LNCaP clone FGC (cell line): ENCODE results near the gene PDCD10.
A peak's percentile ranks its signal among the peaks of the same experiment; 100 is the strongest.

Experiments
- DNase-seq: peaks from one replicate; pipeline ENCODE4 v3.0.0-alpha.2; 2011; ENCODE audit warnings: low read depth
- H3K4me3 ChIP-seq: 2 replicates; pipeline ENCODE4 v1.5.1; 2011; ENCODE audit warnings: mild to moderate bottlenecking, low read depth, low read length, control low read depth
- TF ChIP-seq, protein P1 (sequence below): IDR thresholded peaks from 2 replicates; pipeline ENCODE4 v1.5.1; 2012; ENCODE audit warnings: mild to moderate bottlenecking; ENCODE audit not compliant: control insufficient read depth, insufficient read depth; ENCODE audit errors: extremely low read depth

PDCD10 gene

GRCh38 chr3:167742338-167742737 is 7.6 kb upstream of the PDCD10 start:
- H3K4me3 ChIP-seq, result no peak overlapping the region
- TF ChIP-seq, protein P1, sequence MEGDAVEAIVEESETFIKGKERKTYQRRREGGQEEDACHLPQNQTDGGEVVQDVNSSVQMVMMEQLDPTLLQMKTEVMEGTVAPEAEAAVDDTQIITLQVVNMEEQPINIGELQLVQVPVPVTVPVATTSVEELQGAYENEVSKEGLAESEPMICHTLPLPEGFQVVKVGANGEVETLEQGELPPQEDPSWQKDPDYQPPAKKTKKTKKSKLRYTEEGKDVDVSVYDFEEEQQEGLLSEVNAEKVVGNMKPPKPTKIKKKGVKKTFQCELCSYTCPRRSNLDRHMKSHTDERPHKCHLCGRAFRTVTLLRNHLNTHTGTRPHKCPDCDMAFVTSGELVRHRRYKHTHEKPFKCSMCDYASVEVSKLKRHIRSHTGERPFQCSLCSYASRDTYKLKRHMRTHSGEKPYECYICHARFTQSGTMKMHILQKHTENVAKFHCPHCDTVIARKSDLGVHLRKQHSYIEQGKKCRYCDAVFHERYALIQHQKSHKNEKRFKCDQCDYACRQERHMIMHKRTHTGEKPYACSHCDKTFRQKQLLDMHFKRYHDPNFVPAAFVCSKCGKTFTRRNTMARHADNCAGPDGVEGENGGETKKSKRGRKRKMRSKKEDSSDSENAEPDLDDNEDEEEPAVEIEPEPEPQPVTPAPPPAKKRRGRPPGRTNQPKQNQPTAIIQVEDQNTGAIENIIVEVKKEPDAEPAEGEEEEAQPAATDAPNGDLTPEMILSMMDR, result no peak
- DNase-seq, result no peak

DNA sequence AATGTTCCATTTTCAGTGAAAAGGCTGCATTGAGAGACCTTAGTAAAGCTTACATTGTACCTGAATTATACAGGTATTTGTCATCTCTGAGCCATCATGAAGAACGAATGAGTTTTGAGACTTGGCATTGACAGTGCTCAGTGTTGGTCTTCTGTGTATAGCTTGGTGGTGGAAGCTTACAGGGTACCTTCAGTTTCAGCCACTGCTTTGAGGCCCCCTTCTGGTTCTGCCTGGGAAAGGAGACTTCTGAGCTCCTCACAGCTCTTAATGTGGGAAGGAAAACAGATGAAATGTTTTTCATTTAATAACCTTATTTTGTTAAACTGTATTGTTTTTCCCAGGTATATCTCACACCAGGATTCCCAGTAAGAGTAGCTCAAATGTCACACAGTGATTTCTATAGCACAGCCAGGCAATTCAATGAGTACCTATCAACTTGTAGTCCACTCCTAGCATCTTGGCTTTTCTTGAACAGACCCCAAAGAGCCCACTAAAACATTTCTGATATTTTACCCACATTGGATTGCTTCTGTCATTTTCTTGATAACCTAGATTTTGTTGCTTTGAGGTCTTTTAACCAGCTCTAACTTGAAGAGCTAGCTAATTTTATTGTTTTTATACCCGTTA is 6.4 kb upstream of the PDCD10 start:
- H3K4me3 ChIP-seq, result no peak overlapping the region
- DNase-seq, result no peak
- TF ChIP-seq, protein P1, result peak; percentile 32

DNA sequence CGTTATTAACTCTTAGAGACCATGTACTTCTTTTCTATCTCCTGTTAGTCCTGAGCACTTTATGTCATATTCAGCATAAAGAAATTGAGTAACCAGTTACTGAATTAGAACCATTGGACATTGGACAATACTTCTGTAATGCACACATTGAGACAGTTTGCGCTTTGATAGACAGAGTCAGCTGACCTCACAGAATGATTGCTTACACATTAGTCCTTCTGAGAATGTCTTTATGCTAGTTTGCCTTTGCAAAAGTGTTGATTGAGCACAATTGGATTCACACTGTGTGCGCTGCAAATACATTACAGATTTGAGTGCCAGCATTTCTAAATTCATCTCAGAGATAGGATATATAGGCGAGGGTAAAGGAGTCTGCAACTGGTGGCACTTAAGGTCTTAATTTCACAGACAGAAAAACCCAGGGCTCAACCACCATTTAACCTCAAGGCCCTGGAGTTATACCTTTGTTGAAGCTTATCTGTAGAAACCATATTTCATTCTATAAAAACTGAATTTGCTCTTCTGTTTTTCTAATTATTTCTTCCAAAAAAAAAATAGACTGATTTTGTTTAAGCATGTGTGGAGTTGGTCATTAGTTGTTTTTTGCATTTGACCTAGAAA is 4.6 kb upstream of the PDCD10 start:
- DNase-seq, result no peak
- H3K4me3 ChIP-seq, result no peak overlapping the region
- TF ChIP-seq, protein P1, result no peak

DNA sequence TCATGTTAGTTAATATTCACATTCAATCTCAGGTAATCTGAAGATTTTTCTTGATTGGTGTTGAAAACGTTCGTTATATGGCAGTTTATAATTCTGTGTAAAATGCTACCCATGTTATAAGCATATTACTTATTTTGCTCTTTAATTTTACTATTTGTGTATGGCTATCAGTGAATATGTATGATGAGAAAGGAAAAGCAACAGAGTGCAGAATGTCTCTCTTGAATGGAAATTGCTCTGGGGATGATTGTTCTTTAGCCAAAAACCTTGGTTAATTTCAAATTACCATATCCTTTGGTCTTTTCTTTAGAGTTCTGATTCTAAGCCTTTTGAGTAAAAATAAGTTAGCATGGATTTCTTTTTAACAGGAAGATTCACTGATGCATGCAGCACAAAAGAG is 3.3 kb upstream of the PDCD10 start:
- TF ChIP-seq, protein P1, result no peak
- no peak overlapping the region for H3K4me3 ChIP-seq
- DNase-seq, result no peak

GRCh38 chr3:167736997-167737396 is 2.3 kb upstream of the PDCD10 start:
- DNase-seq, result no peak
- TF ChIP-seq, protein P1, result no peak
- peak overlapping the region; percentile 82; the same call in 1 of the 2 replicates for H3K4me3 ChIP-seq

GRCh38 chr3:167736264-167736787 is 1.6 kb upstream of the PDCD10 start:
- TF ChIP-seq, protein P1, result no peak
- peak overlapping the region; percentile 82 for H3K4me3 ChIP-seq
- no peak for DNase-seq
